Neuronal stem cell (in vitro differentiated cells): ENCODE measurements around the gene CHST3.

ENCODE experiments used
- DNase-seq: peaks from one replicate; pipeline ENCODE4 v3.0.0-alpha.2; 2013; ENCODE audit warnings: low spot score
- H2AFZ ChIP-seq: one replicate; pipeline ENCODE4 v1.6.1; 2013; ENCODE audit warnings: mild to moderate bottlenecking, low read length, inconsistent platforms
- H2AK5ac ChIP-seq: 2 replicates; pipeline ENCODE4 v1.6.1; 2013; ENCODE audit warnings: low read depth, mild to moderate bottlenecking, inconsistent platforms, low read length, moderate library complexity, mixed read lengths
- H2BK120ac ChIP-seq: 2 replicates; pipeline ENCODE4 v1.6.1; 2013; ENCODE audit warnings: low read depth, mild to moderate bottlenecking, inconsistent platforms, low read length, moderate library complexity, mixed read lengths
- H2BK12ac ChIP-seq: one replicate; pipeline ENCODE4 v1.6.1; 2013; ENCODE audit warnings: low read length, inconsistent platforms
- H2BK15ac ChIP-seq: 2 replicates; pipeline ENCODE4 v1.6.1; 2013; ENCODE audit warnings: mild to moderate bottlenecking, low read length, inconsistent platforms, mixed read lengths
- H2BK5ac ChIP-seq: one replicate; pipeline ENCODE4 v1.6.1; 2013; ENCODE audit warnings: inconsistent platforms, mild to moderate bottlenecking, low read length, moderate library complexity
- H3K14ac ChIP-seq: one replicate; pipeline ENCODE4 v1.6.1; 2013; ENCODE audit warnings: low read length, inconsistent platforms
- H3K18ac ChIP-seq: 2 replicates; pipeline ENCODE4 v1.6.1; 2013; ENCODE audit warnings: low read length, inconsistent platforms
- H3K23ac ChIP-seq: 2 replicates; pipeline ENCODE4 v1.6.1; 2013; ENCODE audit warnings: low read depth, mild to moderate bottlenecking, mixed read lengths, low read length, inconsistent platforms; ENCODE audit not compliant: poor library complexity
- H3K27ac ChIP-seq: replicated peaks from 3 replicates; pipeline ENCODE4 v1.5.1; 2013; ENCODE audit warnings: low read length, inconsistent platforms
- H3K27me3 ChIP-seq, 3 experiments: 2 replicates each; pipeline ENCODE4 v1.6.1; 2013; ENCODE audit warnings: low read length in 3 of 3, mild to moderate bottlenecking in 2 of 3, inconsistent platforms in 1 of 3, low read depth in 1 of 3, mixed read lengths in 1 of 3, moderate library complexity in 1 of 3; ENCODE audit not compliant: control insufficient read depth in 3 of 3, insufficient read depth in 3 of 3
- H3K36me3 ChIP-seq, 2 donors: replicated peaks in 1 of 2; 2 replicates each; pipeline ENCODE4 v1.6.1; 2013; ENCODE audit warnings: low read length in 2 of 2; ENCODE audit not compliant: control insufficient read depth in 2 of 2, insufficient read depth in 2 of 2
- H3K4ac ChIP-seq: 2 replicates; pipeline ENCODE4 v1.6.1; 2013; ENCODE audit warnings: inconsistent platforms, mild to moderate bottlenecking, low read length, moderate library complexity
- H3K4me1 ChIP-seq, 2 donors: 1 replicate in 1 of 2; 2 replicates in 1 of 2; pipeline ENCODE4 v1.6.1; 2013; ENCODE audit warnings: low read length in 2 of 2, low read depth in 1 of 2; ENCODE audit not compliant: control insufficient read depth in 2 of 2, insufficient read depth in 1 of 2
- H3K4me2 ChIP-seq: one replicate; pipeline ENCODE4 v1.6.1; 2013; ENCODE audit warnings: mild to moderate bottlenecking, low read length, inconsistent platforms; ENCODE audit not compliant: insufficient read depth, poor library complexity, severe bottlenecking
- H3K4me3 ChIP-seq, 2 donors: 2 replicates each; pipeline ENCODE4 v1.5.1; 2013; ENCODE audit warnings: low read length in 2 of 2, mild to moderate bottlenecking in 2 of 2, inconsistent platforms in 1 of 2, moderate library complexity in 1 of 2
- H3K79me1 ChIP-seq: one replicate; pipeline ENCODE4 v1.6.1; 2013; ENCODE audit warnings: low read depth, mild to moderate bottlenecking, inconsistent platforms, low read length, moderate library complexity
- H3K9ac ChIP-seq: one replicate; pipeline ENCODE4 v1.6.1; 2013; ENCODE audit warnings: mild to moderate bottlenecking, low read depth, low read length, inconsistent platforms; ENCODE audit not compliant: poor library complexity
- H3K9me3 ChIP-seq, 2 donors: replicated peaks in 1 of 2; 2 replicates each; pipeline versions ENCODE3 to v1.6.1; 2013; ENCODE audit warnings: low read length in 2 of 2, mild to moderate bottlenecking in 2 of 2, inconsistent platforms in 1 of 2, low read depth in 1 of 2, mixed read lengths in 1 of 2, moderate library complexity in 1 of 2; ENCODE audit not compliant: control insufficient read depth in 2 of 2, insufficient read depth in 1 of 2
- H4K8ac ChIP-seq: one replicate; pipeline ENCODE4 v1.6.1; 2013; ENCODE audit warnings: low read depth, mild to moderate bottlenecking, inconsistent platforms, low read length, moderate library complexity
- H4K91ac ChIP-seq: one replicate; pipeline ENCODE4 v1.6.1; 2013; ENCODE audit warnings: low read length, low read depth, mild to moderate bottlenecking, inconsistent platforms; ENCODE audit not compliant: poor library complexity
- WGBS, 2 donors: extraction: QIAGEN DNeasy Blood & Tissue Kit; methylation state at CpG; one replicate each; pipeline ENCODE4 v1.1.7; 2013; ENCODE audit warnings: missing lambda C conversion rate in 2 of 2, mixed read lengths in 1 of 2; ENCODE audit not compliant: insufficient read length in 2 of 2, insufficient replicate concordance in 1 of 2; ENCODE audit errors: extremely low coverage in 2 of 2; 5-methylcytosine and 5-hydroxymethylcytosine counted together

CHST3 gene

DNA sequence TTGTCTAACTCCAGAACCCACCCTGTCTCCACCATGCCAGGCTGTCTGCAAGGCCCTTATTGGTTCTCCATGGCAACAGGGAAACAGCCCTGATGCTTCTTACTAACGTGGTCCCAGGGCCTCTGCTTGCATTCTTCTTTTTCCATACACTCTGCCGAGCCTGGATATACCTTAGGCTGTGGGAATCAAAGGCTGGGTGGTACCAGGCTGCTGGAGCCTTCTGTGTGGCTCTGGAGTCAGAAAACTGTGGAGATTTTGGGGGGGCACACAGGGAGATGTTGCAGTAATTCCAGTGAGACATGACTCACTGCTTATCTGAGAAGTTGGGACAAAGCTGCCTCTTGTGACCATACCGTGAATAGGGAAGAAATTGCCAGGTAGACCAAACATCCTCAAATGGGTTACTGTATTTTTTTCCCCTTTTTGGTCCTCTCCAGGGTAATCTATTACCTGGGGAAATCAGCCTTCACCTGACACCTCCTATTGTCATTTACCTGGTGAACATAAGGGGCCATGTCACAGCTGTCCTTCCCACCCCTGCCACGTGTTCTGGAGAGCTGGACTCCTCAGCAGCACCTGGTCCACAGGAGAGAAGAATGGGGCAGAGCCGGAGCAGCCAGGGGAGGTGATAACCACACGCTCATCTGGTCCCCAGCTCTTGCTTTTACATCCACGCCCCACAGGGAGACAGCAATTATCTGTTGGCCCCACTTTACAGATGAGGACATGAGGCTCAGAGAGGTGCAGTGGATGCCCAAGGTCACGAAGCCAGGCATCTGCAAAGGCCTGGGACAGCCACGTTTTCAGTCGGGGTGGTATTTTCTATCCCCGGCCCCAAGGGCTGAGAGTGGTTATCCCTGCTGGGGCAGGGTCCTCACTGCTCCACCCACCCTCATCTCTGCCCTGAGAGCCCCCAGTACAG lies 4.6 kb downstream of the CHST3 start:
- Histone ChIP-seq H3K23ac (no peak overlapping the region), H3K4me1 (peaks cover 13 to 20% of the 10 kb centered on the region in 2 donors), H4K8ac (no peak overlapping the region), H2BK120ac (peak overlapping the region; percentile 20), H3K9me3 (no peaks in the 10 kb centered on the region), H3K4me2 (no peak overlapping the region), H3K4me3 (no peak overlapping the region), H2BK5ac (no peak overlapping the region), H3K36me3 (peaks cover 0 to 7% of the 10 kb centered on the region in 2 donors), H3K14ac (no peak overlapping the region), H3K27ac (no peak overlapping the region), H3K18ac (no peak overlapping the region), H2AK5ac (peak overlapping the region; percentile 40), H2AFZ (no peak overlapping the region), H3K27me3 (peaks cover 0 to 6% (median 0%) of the 10 kb centered on the region in 3 experiments), H3K4ac (no peak overlapping the region), H4K91ac (no peak overlapping the region), H3K79me1 (peaks cover 12% of the 10 kb centered on the region), H2BK12ac (no peak overlapping the region), H2BK15ac (peak overlapping the region; percentile 33), H3K9ac (no peak overlapping the region)
- WGBS, 2 donors: no CpG with 5 or more reads among the region's 11 CpGs
- DNase-seq: no peak

DNA sequence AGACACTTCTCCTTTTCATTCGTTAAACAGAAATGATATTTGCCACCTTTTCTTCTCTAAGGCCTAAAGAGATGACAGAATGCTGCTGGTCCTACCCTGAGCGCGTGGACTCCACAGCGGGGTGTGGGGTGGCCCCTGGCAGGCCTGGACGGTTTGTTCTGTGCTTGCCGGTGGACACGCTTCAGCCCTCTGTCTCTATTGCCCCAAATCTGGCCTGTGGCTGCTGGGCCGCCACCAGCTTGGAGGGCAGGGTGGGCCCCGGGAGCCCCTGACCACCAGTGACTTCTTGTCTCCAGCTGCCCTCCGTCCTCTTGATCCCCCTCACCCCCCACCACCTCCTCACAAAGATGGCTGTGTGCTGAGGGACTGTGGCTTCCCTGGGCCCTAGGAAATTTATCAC lies 5.7 kb downstream of the CHST3 start:
- H2BK120ac ChIP-seq: no peak overlapping the region
- DNase-seq: no peak
- no CpG with 5 or more reads among the region's 10 CpGs for WGBS, 2 donors
- peaks cover 0 to 7% of the 10 kb centered on the region in 2 donors for H3K36me3 ChIP-seq
- H2BK5ac ChIP-seq: no peak overlapping the region
- no peaks in the 10 kb centered on the region for H3K9me3 ChIP-seq
- no peak overlapping the region for H4K8ac ChIP-seq
- H3K9ac ChIP-seq: peak overlapping the region; percentile 10
- H3K27ac ChIP-seq: no peak overlapping the region
- peak overlapping the region; percentile 42 for H3K18ac ChIP-seq
- peaks cover 0 to 6% (median 0%) of the 10 kb centered on the region in 3 experiments for H3K27me3 ChIP-seq
- H3K4me2 ChIP-seq: no peak overlapping the region
- H3K4me1 ChIP-seq: peaks cover 13 to 23% of the 10 kb centered on the region in 2 donors
- H2AK5ac ChIP-seq: no peak overlapping the region
- peaks cover 10% of the 10 kb centered on the region for H3K79me1 ChIP-seq
- H3K14ac ChIP-seq: no peak overlapping the region
- no peak overlapping the region for H3K4me3 ChIP-seq
- no peak overlapping the region for H2BK12ac ChIP-seq
- no peak overlapping the region for H3K23ac ChIP-seq
- H2BK15ac ChIP-seq: no peak overlapping the region
- H4K91ac ChIP-seq: no peak overlapping the region
- no peak overlapping the region for H2AFZ ChIP-seq
- no peak overlapping the region for H3K4ac ChIP-seq

DNA sequence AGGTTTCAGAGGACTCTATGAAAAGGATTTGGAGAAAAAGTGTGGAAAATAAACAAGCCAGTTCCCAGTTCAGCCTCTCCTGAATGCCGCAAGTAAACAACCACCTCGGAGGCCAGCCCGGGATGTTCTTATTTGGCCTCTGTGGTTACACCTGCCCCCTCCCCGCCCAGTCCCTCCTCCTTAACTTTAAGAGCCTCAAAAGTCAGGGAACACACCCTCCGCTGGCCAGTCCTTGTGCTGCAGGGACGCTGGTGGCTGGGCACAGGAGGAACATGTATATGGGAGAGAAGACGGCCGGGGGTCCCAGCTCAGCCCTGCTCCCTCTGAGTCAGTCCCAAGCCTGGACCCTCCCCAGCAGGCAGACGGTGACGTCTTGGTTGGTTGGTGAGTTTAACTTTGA lies 6.1 kb downstream of the CHST3 start:
- peaks cover 8% of the 10 kb centered on the region for H3K79me1 ChIP-seq
- H2AK5ac ChIP-seq: no peak overlapping the region
- H3K27me3 ChIP-seq: peaks cover 0 to 3% (median 0%) of the 10 kb centered on the region in 3 experiments
- no peak overlapping the region for H2AFZ ChIP-seq
- peak overlapping the region; percentile 21 for H3K18ac ChIP-seq
- no peak overlapping the region for H4K91ac ChIP-seq
- H3K27ac ChIP-seq: no peak overlapping the region
- no CpG with 5 or more reads among the region's 10 CpGs for WGBS, 2 donors
- no peak overlapping the region for H3K4me2 ChIP-seq
- H3K4me1 ChIP-seq: peaks cover 13 to 20% of the 10 kb centered on the region in 2 donors
- H3K23ac ChIP-seq: no peak overlapping the region
- no peak overlapping the region for H3K14ac ChIP-seq
- H2BK120ac ChIP-seq: no peak overlapping the region
- H3K9me3 ChIP-seq: no peaks in the 10 kb centered on the region
- no peak overlapping the region for H4K8ac ChIP-seq
- H2BK12ac ChIP-seq: no peak overlapping the region
- no peak overlapping the region for H2BK5ac ChIP-seq
- no peak overlapping the region for H3K4me3 ChIP-seq
- peaks cover 0 to 7% of the 10 kb centered on the region in 2 donors for H3K36me3 ChIP-seq
- no peak for DNase-seq
- no peak overlapping the region for H3K9ac ChIP-seq
- no peak overlapping the region for H2BK15ac ChIP-seq
- H3K4ac ChIP-seq: no peak overlapping the region

DNA sequence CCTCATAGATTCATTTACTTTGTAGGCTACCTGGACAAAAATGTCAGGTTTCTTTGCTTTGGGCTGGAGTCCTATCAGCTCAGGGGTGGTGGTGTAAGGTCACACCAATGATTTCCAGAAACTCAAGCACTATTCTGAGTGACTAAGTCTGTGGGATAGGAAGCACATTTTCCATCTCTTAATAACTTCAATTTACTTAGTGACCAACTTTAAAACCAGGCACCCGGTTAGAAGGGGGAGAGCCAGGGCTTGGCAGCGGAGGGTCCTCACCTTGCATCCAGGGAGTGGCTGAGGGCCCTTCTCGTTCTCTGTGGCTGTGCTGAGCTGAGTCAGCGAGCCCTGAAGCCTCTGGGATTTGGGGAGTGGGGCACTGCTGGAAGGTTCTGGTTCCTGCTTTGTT lies 6.7 kb downstream of the CHST3 start:
- no peak overlapping the region for H3K27ac ChIP-seq
- H2BK15ac ChIP-seq: no peak overlapping the region
- peaks cover 0 to 7% of the 10 kb centered on the region in 2 donors for H3K36me3 ChIP-seq
- no peak overlapping the region for H2BK5ac ChIP-seq
- H4K8ac ChIP-seq: no peak overlapping the region
- no peaks in the 10 kb centered on the region for H3K27me3 ChIP-seq
- peaks cover 12 to 19% of the 10 kb centered on the region in 2 donors for H3K4me1 ChIP-seq
- H3K18ac ChIP-seq: peak overlapping the region; percentile 32
- no peak overlapping the region for H3K4me3 ChIP-seq
- no peak overlapping the region for H2BK12ac ChIP-seq
- H3K23ac ChIP-seq: no peak overlapping the region
- no peak overlapping the region for H3K14ac ChIP-seq
- H2BK120ac ChIP-seq: no peak overlapping the region
- peaks cover 8% of the 10 kb centered on the region for H3K79me1 ChIP-seq
- DNase-seq: no peak
- no peak overlapping the region for H3K9ac ChIP-seq
- H4K91ac ChIP-seq: no peak overlapping the region
- H2AK5ac ChIP-seq: no peak overlapping the region
- no CpG with 5 or more reads among the region's 4 CpGs for WGBS, 2 donors
- no peak overlapping the region for H3K4me2 ChIP-seq
- H3K9me3 ChIP-seq: no peaks in the 10 kb centered on the region
- no peak overlapping the region for H2AFZ ChIP-seq
- no peak overlapping the region for H3K4ac ChIP-seq
